ENCODE measurements around the gene HOXC10.

The HOXC10 gene

GRCh38 chr12:53950789-53951576 lies 34.0 kb upstream of the HOXC10 start:
- DNase-seq (ENCODE audit: low read depth): no peak

- DNase-seq (ENCODE audit: low read depth): no peak
Observed at GRCh38 chr12:53951577-53952334, 33.2 kb upstream of the HOXC10 start.

- no peak for DNase-seq (ENCODE audit: low read depth)
Observed at GRCh38 chr12:53952335-53952694, 32.6 kb upstream of the HOXC10 start.

- no peak for DNase-seq (ENCODE audit: low read depth)
Observed at GRCh38 chr12:53952871-53953734, 31.8 kb upstream of the HOXC10 start.

- no peak for DNase-seq (ENCODE audit: low read depth)
Observed at GRCh38 chr12:53953831-53954693, 30.9 kb upstream of the HOXC10 start.

- DNase-seq (ENCODE audit: low read depth): no peak
Observed at GRCh38 chr12:53954694-53955035, 30.3 kb upstream of the HOXC10 start, which contains the start of gene HOXC12. Gene HOXC12 (plus strand): TSS chr12:53954903. CDS start chr12:53954930, 27 bp downstream.

GRCh38 chr12:53955036-53955775 lies 29.7 kb upstream of the HOXC10 start:
- DNase-seq (ENCODE audit: low read depth): no peak

- no peak for DNase-seq (ENCODE audit: low read depth)
Observed at GRCh38 chr12:53955776-53956250, 29.1 kb upstream of the HOXC10 start.

- no peak for DNase-seq (ENCODE audit: low read depth)
Observed at GRCh38 chr12:53956251-53956887, 28.6 kb upstream of the HOXC10 start.

- DNase-seq (ENCODE audit: low read depth): no peak
Observed at GRCh38 chr12:53956914-53957536, 27.9 kb upstream of the HOXC10 start.

- DNase-seq (ENCODE audit: low read depth): no peak
Observed at GRCh38 chr12:53958128-53958527, 26.8 kb upstream of the HOXC10 start.

- DNase-seq (ENCODE audit: low read depth): no peak
Observed at GRCh38 chr12:53959314-53959713, 25.6 kb upstream of the HOXC10 start.

- no peak for DNase-seq (ENCODE audit: low read depth)
Observed at GRCh38 chr12:53960187-53961024, 24.5 kb upstream of the HOXC10 start.

- no peak for DNase-seq (ENCODE audit: low read depth)
Observed at GRCh38 chr12:53961025-53961761, 23.8 kb upstream of the HOXC10 start.

GRCh38 chr12:53963005-53963404 lies 21.9 kb upstream of the HOXC10 start:
- DNase-seq (ENCODE audit: low read depth): no peak

- no peak for DNase-seq (ENCODE audit: low read depth)
Observed at GRCh38 chr12:53963434-53964314, 21.3 kb upstream of the HOXC10 start.

GRCh38 chr12:53964315-53964713 lies 20.6 kb upstream of the HOXC10 start:
- no peak for DNase-seq (ENCODE audit: low read depth)

Measured in T-helper 22 cell (primary cell).